ENCODE data around the gene RNF41.
"Not testable (repeated sequence)": the region's sequence is repeated elsewhere in the genome, so short reads cannot be mapped to it uniquely, and the experiment has no call there.

Gene RNF41

GRCh38 chr12:56159482-56160192 lies 62.1 kb downstream of the RNF41 start:
- Histone ChIP-seq H3K27ac (ENCODE audit: poor library complexity, severe bottlenecking) (peak overlapping the region; percentile 87), H3K36me3 (ENCODE audit: low read depth) (peaks cover 61% of the 10 kb centered on the region)
- no peak for TF ChIP-seq CTCF (IDR thresholded peaks at IDR 0.05; ENCODE audit: poor library complexity, severe bottlenecking)

DNA sequence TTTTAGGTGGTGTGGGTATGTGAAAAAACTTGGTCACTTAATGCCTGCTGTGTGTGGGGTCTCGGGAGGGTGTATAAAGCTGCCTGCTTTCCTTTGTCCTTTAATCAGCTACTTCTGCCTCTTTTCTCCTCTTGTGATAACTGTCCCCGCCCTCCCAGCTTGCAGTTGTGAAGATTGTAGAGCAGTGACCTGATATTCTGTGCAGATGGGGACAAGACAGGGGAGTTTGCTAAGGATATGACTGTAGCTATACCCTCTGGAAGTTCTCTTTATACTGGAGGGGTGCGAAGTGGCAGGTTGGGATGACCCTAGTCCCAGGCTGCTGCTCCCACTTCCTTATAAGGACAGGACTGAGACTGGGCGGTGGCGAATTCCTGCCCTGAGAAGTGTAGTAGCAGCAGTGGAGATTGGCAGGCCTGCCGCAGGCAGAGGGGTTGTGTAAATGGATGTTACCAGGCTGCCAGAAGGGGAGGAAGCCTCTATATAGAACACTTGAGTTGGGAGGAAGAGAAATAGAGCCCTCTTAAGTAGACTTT lies 62.7 kb downstream of the RNF41 start:
- Histone ChIP-seq H3K4me1 (ENCODE audit: insufficient read depth, poor library complexity, severe bottlenecking) (peaks cover 4% of the 10 kb centered on the region), H3K27me3 (ENCODE audit: insufficient read depth, poor library complexity, severe bottlenecking) (no peaks in the 10 kb centered on the region), H3K4me3 (ENCODE audit: severe bottlenecking) (peak overlapping the region; percentile 83), H3K9me3 (ENCODE audit: severe bottlenecking) (no peaks in the 10 kb centered on the region), H3K36me3 (ENCODE audit: low read depth) (peaks cover 55% of the 10 kb centered on the region), H3K27ac (ENCODE audit: poor library complexity, severe bottlenecking) (peak overlapping the region; percentile 87)
- DNase-seq (ENCODE audit: low spot score), result peak; percentile 83
- peak; percentile 59 for ATAC-seq (ENCODE audit: low read depth)
- no peak for TF ChIP-seq CTCF (IDR thresholded peaks at IDR 0.05; ENCODE audit: poor library complexity, severe bottlenecking)

More at GRCh38 chr12:56159482-56160192, 62.1 kb downstream of the RNF41 start:
- no peak for DNase-seq (ENCODE audit: low spot score)
- Histone ChIP-seq H3K9me3 (ENCODE audit: severe bottlenecking) (no peaks in the 10 kb centered on the region), H3K27me3 (ENCODE audit: insufficient read depth, poor library complexity, severe bottlenecking) (no peaks in the 10 kb centered on the region), H3K4me1 (ENCODE audit: insufficient read depth, poor library complexity, severe bottlenecking) (peaks cover 4% of the 10 kb centered on the region), H3K4me3 (ENCODE audit: severe bottlenecking) (peak overlapping the region; percentile 83)
- no peak for ATAC-seq (ENCODE audit: low read depth)

DNA sequence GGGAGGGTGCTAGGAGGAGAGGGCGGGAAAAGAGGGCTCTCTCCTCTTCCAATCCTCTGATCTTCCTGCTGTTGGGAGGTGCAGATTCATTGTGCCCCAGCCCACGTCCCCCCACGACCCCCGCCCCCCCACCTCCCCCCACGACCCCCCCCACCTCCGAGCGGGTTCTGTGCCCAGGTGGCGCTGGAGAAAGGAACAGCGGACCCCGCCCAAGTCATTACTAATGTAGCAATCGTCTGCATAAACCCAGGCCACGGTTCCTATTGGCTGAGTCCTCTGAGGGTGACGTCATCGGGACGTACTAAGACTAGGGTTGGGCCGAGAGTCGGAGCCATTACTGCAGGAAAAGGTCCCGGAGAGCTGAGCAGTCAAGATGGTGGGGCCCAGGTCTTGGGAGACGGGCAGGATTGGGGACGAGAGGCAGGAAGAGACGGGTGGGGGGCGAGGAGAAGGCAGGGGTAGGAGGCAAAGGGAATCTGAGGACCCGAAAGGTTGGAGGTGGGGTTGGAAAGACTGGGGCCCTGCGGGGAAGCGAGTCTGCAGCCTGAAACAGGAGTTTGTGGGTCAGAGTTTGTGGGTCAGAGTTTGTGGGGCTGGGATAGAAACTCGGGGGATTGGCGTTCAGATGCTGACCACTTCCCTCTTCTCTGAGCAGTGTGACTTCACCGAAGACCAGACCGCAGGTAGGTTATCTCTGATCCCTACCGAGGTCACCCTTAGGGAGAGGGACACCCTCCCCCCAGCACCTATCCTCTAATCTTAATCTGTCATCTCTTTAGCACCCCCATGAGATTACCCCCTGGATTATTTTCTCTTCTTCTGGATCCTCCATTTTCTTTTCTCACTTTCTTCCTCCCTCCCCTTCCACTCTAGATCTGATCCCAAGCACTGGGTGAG lies 63.4 kb downstream of the RNF41 start, which contains the start of gene MYL6:
Gene MYL6 (plus strand): TSS at position 331 of the 897 bp plus-strand sequence. CDS start 43 bp downstream, at position 374.
- Histone ChIP-seq H3K36me3 (ENCODE audit: low read depth) (peaks cover 48% of the 10 kb centered on the region), H3K9me3 (ENCODE audit: severe bottlenecking) (no peaks in the 10 kb centered on the region), H3K4me3 (ENCODE audit: severe bottlenecking) (peak within 1 kb of the TSS; percentile 83), H3K4me1 (ENCODE audit: insufficient read depth, poor library complexity, severe bottlenecking) (peaks cover 4% of the 10 kb centered on the region), H3K27ac (ENCODE audit: poor library complexity, severe bottlenecking) (peak within 1 kb of the TSS; percentile 87), H3K27me3 (ENCODE audit: insufficient read depth, poor library complexity, severe bottlenecking) (no peaks in the 10 kb centered on the region)
- ATAC-seq (ENCODE audit: low read depth) (peak; percentile 67), DNase-seq (ENCODE audit: low spot score) (peak; percentile 96)
- TF ChIP-seq CTCF (IDR thresholded peaks at IDR 0.05; ENCODE audit: poor library complexity, severe bottlenecking), result no peak

GRCh38 chr12:56157201-56158028 lies 64.3 kb downstream of the RNF41 start:
- Histone ChIP-seq H3K4me3 (ENCODE audit: severe bottlenecking) (peak overlapping the region; percentile 83), H3K36me3 (ENCODE audit: low read depth) (peaks cover 39% of the 10 kb centered on the region), H3K27ac (ENCODE audit: poor library complexity, severe bottlenecking) (peak overlapping the region; percentile 87), H3K4me1 (ENCODE audit: insufficient read depth, poor library complexity, severe bottlenecking) (peaks cover 4% of the 10 kb centered on the region), H3K27me3 (ENCODE audit: insufficient read depth, poor library complexity, severe bottlenecking) (no peaks in the 10 kb centered on the region), H3K9me3 (ENCODE audit: severe bottlenecking) (no peaks in the 10 kb centered on the region)
- TF ChIP-seq CTCF (IDR thresholded peaks at IDR 0.05; ENCODE audit: poor library complexity, severe bottlenecking), result peak; percentile 55
- DNase-seq (ENCODE audit: low spot score), result no peak
- peak; percentile 43 for ATAC-seq (ENCODE audit: low read depth)

- not testable (repeated sequence) for DNase-seq (ENCODE audit: low spot score); H3K27me3 ChIP-seq (ENCODE audit: insufficient read depth, poor library complexity, severe bottlenecking); ATAC-seq (ENCODE audit: low read depth); H3K9me3 ChIP-seq (ENCODE audit: severe bottlenecking); H3K4me1 ChIP-seq (ENCODE audit: insufficient read depth, poor library complexity, severe bottlenecking)
- Histone ChIP-seq H3K27ac (ENCODE audit: poor library complexity, severe bottlenecking) (peak overlapping the region; percentile 87), H3K36me3 (ENCODE audit: low read depth) (peaks cover 31% of the 10 kb centered on the region), H3K4me3 (ENCODE audit: severe bottlenecking) (peak overlapping the region; percentile 83)
These were observed 65.1 kb downstream of the RNF41 start for GRCh38 chr12:56156464-56157200.

All from RWPE2 (cell line).